GM19238 (cell line): ENCODE measurements around the gene SCN8A.
"Not testable (repeated sequence)": the region's sequence is repeated elsewhere in the genome, so short reads cannot be mapped to it uniquely, and the experiment has no call there.

Experiments
- DNase-seq: peaks from one replicate; pipeline ENCODE4 v3.0.0; 2011; ENCODE audit warnings: low spot score; ENCODE audit not compliant: insufficient read length

The SCN8A gene

DNA sequence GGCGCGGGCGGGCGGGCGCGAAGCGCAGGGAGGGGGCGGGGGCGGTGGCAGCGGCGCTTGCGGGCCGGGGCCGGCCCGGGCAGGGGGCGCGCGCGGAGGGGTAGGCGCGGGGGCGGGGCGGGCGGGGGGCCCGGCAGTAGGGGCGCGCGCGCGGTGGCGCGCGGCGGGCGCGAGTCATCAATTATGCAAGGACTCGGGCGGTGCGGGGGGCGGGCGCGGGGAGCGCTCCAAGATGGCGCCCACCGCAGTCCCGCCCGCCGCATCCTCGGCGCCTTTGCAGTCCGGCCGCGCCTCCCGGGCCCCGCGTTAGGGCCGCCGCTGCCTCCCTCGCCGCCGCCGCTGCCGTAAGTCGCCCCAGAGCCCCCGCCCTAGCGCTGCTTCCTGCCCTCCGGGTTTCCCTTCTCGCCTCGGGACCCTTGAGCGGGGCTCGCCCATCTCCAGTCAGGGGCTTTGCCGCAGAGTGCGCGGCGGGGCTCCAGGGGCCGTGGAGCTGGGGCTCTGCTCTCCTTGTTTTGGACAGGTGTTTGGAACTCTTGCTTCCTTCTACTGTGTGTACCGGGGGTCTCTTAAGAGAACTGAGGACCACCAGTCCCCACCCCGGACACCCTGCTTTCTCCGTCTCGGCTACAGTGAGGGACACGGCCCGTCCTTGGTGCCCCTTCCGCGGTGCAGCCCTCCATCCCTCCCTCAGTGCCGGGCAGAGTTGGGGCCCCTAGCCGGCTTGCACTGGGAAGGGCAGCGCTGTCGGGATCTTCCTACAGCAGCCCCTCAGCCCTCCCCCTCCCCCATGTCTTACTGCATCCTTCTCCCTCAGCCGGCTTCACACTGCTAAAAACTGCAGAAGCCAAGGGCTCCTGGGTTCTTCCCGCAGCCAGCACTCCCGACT lies at the start of gene SCN8A:
Gene SCN8A, plus strand, starts transcription at position 218 of the 886 bp plus-strand sequence. CDS start 71,585 bp downstream, outside the sequence.
- peak; percentile 14 for DNase-seq

DNA sequence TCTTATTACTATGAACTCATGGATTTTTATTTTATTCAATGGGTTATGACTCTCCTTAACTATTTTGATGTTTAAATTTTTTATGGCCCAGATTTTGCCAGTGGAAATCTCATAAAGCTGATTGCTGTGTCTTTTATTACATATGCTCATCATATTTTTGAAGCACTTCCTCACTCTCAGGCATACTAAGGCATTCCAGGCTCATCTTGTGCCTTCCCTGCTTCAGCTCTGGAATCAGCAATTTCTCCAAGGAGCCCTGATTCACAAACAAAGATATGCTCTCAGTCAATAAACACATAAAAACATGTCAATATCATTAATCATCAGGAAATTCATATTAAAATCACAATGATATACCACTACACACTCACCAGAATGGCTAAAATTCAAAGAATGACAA lies 44.9 kb upstream of the SCN8A start:
- no peak for DNase-seq

DNA sequence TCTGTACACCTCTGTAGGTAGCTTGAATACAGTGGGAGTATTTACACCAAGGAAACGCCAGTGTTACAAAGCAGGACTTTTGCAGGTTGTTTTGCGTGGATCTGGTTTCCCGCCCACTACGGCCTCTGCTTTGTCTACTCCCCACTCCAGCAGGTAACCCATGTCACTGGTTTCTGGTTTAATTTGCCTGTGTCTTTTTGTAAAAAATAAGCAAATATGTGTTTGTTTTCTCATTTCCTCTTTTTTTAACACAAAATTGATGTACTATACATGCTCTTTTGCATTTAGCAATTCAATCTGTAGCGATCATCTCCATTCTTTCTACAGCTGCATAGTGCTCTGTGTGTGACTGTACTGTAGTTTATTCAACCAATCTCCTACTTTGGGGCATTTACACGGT lies 43.4 kb upstream of the SCN8A start:
- DNase-seq = no peak

DNA sequence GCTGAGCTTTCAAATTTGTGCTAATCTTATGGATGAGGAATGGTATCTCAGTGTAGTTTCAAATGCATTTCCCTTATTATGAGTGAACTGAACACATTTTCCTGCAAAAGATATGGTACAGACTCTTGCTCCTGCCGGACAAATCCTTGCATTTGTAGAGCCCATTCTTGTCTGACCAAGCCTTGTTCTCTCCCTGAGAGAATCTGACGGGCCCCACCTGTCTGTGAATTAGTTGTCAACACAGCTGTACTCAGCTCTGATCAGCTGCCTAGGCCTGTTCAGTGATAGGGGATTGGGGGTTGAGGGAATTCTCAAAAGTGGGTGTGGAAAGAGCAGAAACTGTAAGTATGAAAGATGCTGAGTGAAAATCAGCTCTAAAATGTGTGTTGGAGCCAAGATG lies 42.8 kb upstream of the SCN8A start:
- DNase-seq = no peak

DNA sequence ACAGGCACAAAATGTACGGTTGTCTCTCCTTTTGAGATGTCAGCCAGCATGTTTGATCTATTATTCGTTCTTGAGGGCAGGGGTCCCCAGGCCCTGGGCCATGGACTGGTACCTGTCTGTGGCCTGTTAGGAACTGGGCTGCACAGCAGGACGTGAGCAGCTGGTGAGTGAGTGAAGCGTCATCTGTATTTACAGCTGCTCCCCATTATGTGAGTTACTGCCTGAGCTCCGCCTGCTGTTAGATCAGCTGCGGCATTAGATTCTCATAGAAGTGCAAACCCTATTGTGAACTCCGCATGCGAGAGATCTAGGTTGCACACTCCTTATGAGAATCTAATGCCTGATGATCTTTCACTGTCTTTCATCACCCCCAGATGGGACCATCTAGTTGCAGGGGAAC lies 41.4 kb upstream of the SCN8A start:
- no peak for DNase-seq

DNA sequence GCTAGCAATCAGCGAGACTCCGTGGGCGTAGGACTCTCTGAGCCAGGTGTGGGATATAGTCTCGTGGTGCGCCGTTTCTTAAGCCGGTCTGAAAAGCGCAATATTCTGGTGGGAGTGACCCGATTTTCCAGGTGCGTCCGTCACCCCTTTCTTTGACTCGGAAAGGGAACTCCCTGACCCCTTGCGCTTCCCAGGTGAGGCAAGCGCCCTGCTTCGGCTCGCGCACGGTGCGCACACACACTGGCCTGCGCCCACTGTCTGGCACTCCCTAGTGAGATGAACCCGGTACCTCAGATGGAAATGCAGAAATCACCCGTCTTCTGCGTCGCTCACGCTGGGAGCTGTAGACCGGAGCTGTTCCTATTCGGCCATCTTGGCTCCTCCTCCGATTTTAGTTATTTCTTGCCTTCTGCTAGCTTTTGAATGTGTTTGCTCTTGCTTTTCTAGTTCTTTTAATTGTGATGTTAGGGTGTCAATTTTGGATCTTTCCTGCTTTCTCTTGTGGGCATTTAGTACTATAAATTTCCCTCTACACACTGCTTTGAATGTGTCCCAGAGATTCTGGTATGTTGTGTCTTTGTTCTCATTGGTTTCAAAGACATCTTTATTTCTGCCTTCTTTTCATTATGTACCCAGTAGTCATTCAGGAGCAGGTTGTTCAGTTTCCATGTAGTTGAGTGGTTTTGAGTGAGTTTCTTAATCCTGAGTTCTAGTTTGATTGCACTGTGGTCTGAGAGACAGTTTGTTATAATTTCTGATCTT lies 22.6 kb upstream of the SCN8A start:
- DNase-seq = not testable (repeated sequence)

DNA sequence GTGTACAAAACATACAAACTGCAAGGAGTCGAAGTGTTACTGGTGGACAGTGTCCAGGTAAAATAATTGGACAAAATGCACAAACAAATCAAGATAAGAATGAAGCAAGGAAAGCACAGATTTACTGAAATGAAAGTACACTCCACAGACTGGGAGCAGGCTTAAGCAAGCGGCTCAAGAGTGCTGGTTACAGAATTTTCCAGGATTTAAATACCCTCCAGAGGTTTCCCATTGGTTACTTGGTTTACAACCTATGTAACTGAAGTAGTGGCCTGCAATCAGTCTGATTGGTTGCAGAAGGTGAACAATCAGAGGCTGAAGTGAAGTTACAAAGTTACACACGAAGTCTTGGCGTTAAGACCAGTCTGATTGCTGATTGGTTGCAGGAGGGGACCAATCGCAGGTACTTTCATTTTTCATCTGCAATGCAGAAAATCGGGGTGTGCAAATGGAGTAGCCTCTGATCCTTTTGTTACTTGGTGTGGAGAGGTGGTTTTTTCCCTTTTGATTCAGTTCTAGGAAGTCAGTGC lies 11.6 kb upstream of the SCN8A start:
- no peak for DNase-seq

DNA sequence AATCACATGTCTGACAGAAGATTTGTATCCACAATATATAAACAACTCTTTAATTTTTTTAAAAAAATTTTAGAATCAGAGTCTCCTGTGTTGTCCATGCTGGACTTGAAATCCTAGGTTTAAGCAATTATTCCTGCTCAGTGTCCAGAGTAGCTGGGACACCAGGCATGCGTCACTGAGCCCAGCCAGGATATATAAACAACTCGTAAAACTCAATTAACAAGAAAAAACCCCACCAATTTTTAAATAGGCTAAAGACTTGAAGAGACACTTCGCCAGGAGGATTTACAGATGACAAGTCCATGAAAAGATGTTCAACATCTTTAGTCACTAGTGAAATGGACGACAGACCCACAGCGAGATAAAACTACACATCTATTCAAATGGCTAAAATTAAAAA lies 2.0 kb upstream of the SCN8A start:
- DNase-seq = no peak

DNA sequence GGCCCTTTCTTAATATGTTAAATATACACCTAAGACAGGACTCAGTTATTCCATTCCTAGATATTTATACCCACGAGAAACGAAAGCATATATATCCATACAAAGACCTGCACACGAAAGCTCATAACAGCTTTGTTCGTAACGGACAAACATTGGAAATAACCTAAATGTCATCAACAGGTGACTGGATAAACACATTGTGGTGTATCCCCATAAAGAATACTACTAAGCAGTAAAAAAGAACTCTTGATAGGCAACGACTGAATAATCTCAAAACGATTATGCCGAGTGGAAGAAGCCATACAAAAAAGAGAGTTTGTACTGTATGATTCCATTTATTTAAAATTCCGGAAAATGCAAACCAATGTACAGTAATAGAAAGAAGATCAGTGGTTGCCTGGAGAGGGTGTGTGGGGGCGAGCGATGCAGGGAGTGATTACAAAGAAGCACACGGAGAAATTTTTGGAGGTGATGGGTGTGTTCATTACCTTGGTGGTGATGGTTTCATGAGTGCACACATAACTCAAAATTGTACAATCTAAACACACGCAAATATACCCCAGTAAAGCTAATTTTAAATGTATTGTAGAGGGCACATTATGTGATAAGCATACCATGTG lies 1.4 kb upstream of the SCN8A start:
- DNase-seq = no peak

DNA sequence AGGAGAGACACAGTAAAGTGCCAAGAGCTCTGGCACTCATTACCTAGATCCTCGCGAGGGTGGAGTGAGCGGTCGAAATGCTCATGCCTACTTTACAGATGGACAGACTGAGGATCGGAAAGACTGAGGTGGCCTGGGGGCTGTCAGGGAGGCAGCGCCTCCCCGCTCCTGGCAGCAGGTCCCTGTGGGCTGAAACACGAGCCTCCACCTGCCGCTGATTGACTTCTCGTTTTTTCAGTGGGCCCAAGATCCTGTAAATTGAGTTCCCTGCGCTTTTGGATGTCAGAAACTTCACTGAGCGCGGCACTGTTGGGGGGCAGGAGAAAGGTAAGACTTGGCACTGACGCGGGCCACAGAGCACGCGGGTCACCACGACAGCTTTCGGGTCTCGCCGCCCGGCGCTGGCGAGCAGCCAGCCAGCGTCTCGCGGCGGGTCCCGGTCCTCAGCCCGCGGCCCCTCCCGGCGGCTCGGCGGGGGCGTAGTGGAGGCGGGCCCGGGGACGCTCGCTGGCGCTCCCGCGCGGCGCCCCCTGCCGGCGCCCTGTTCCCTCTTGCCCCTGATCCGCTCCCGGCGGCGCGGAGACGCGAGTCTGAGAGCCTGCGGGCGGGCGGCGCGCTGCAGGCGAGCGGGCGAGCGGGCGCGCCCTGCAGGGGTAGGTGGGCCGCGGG lies 552 bp upstream of the SCN8A start:
- DNase-seq = peak; percentile 73

DNA sequence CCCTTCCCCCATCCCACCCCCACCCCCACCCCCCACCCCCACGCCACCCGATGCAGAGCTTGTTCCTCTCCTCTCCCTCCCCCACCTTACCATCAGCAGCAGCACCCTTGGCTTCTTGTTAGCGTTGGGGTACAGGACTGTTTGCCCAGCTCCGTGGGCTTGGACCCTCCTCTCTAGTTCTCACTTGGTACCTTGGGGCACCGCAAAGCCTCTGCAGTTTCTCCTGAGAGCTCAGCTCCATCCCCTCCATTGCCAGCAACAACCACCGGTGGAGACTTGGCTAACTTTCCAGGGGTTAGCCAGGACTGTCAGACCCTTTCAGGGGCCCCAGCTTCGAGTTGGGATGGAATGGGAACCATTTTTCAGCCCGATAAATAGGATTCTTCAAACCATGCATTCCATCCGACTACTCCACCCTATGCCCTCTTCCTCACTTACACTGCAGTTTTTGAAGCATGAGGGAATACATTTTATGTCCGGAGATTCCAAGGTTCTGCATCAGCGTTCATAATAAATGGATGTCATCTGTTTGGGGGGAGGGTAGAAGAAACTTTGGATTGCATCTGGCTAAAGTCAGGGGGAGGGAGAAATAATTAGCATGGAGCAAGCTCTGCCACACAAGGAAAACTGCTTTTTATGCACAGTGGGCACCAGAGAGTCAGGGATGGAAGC lies 1.1 kb downstream of the SCN8A start:
- no peak for DNase-seq

DNA sequence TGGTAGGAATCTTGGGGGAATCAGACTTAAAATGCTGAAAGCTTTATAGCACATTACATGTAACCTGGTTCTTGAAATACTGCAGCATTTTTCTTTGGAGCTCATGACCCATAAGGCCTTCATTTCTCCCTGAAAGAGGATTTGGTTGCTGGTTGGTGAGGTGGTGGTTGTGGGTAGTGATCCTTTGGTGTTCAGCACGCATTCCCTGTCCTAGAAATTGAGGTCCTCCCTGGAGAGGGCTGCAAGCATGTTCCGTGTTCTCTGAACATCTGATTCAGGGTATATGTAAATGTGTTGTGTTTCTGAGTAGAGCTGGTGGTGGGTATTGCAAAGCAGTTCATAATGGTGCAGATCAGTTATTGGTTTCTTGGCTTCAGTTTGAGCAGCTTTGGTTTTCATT lies 2.0 kb downstream of the SCN8A start:
- no peak for DNase-seq

DNA sequence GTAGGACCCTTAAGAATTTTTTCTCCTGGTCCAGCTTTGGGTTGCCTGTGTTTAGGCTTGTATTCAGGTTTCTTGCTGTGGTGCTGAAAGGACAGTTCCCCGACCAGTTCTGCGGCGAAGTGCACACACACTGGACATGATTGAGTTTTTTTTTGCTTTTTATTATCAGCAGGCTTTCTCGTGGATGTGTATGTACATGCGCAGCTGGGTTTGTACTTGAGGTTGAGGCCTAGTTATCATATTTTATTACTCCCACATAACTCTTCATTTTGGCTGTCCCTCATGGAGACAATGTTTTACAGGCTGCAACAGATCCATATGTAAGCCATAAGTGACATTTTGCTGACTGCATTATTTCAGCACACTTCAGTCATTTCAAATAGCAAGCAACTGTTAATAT lies 2.5 kb downstream of the SCN8A start:
- no peak for DNase-seq

DNA sequence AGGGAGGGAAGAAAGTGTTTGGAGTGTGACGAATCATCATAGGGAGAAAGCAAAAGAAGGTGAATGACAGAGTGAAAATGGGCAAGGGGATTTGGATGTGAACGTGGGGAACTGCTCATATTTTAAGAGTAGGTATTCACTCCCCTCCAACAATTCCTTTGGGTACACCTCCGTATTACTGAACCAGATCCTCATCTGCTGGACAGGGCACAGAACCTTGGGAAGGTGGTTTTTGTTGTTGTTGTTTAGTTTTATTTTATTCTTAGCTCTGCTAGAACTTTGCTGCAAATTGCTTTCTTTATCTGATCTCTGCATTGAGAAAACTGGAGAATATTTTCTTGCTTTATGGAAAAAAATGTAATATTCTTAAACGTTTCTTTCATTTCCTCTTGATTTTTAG lies 7.1 kb downstream of the SCN8A start:
- DNase-seq = no peak

DNA sequence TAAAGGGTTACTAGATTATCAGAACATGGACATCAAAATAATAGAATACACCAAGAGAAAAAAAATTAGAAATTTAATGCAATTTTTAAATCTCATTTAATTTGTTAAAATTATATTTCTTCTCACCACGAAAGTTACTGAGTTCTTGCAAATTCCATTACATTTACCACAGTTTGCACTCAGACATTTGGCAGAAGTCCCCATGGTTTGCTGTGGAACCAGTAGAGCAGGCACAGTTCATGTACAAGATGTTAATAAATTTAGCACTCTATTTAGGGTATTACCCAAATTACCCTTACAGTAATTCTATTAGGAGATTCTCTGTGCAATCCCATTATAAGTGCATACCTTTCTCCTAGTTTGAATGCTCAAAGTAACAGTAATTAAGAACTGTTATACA lies 9.7 kb downstream of the SCN8A start:
- DNase-seq = no peak

DNA sequence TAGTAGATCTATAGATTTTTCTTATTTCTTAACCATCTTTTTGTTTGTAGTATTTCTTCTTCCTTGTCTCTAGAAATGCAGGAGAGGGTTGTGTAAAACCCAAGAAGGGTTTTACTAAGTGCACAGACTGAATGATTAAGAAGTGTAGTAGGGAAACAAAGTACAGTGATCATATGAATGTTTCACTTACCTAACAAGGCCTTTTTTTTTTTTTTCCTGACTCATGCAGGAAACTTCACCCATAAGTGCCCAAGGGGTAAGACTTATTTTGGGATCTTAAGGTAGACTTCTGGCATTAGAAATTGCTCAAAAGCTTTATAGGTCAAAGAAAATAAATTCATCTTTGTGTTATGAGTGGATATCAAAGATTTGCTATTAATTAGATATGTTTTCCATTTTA lies 10.2 kb downstream of the SCN8A start:
- DNase-seq = no peak

DNA sequence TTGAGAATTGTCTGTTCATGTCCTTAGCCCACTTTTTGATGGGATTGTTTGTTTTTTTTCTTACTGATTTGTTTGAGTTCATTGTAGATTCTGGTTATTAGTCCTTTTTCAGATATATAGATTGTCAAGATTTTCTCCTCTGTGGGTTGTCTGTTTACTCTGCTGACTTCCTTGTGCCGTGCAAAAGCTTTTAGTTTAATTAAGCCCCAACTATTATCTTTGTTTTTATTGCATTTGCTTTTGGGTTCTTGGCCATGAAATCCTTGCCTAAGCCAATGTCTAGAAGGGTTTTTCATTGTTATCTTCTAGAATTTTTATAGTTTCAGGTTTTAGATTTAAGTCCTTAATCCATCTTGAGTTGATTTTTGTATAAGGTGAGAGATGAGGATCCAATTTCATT lies 14.9 kb downstream of the SCN8A start:
- DNase-seq = not testable (repeated sequence)

DNA sequence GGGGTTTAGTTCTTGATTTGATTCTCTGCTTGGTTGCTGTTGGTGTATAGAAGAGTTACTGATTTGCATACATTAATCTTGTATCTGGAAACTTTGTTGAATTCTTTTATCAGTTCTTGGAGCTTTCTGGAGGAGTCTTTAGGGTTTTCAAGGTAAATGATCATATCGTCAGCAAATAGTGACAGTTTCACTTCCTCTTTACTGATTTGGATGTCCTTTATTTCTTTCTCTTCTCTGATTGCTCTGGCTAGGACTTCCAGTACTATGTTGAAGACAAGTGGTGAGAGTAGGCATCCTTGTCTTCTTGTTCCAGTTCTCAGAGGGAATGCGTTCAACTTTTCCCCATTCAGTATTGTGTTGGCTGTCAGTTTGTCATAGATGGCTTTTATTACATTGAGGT lies 16.2 kb downstream of the SCN8A start:
- not testable (repeated sequence) for DNase-seq

DNA sequence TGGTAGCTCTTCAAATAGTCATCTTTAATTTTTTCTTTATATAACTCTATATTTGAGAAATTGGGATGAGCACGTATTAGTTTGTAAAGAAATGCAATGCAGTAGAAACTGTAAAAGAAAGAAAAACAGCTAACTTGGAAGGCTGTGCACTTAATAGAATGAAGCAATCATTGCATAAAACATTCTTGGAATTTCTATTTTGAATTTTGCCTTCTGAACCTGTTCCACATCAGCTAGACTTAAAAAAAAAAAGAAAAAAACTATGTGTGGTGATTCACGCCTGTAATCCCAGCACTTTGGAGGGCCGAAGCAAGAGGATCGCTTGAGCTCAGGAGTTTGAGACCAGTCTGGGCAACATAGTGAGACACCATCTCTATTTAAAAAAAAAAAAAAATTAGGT lies 29.4 kb downstream of the SCN8A start:
- DNase-seq = no peak

DNA sequence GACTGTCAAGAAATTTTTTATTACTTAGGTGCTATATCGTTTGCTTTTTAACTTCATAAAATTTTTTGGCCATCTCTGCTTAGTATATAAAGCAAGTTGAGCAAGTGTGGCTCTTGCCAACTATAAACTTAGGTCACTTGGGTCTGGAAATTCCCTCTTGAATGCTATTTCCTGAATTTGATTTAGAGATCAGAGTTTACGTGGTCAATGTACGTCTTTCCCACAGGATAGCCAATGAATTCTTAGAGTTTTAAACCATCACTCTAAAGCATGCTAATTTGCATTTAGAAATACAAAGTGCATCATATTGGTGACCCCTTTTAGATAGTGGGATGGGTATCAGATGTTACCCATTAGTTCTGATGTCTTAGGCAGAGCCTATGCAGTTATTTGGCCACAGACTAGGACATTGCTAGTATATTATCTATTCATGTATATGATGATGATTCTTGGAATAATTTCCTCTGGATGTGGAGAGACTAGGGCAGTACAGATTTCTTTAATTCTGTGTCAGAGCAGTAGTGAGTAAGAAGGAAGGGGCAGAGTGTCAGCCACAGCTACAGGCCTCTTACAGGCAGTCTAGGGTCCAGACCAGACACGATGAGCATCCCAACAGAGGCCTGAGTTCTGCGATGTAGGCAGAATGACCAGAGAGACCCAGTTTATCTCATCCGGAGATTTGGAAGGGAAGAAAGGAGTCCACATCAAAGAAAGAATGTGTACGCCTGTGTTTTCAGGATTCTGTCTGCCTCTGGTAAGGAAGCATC lies 30.3 kb downstream of the SCN8A start:
- no peak for DNase-seq
